ENCODE results near the gene TSPAN14. TPM values are rescaled to one million over a fixed set of nuclear protein-coding genes. Genes with fewer than 3 reads are reported as not detected.
A peak's percentile ranks its signal among the peaks of the same experiment; 100 is the strongest.

TSPAN14 gene
- total RNA-seq, 3 donors from 2014 or later (not counting 1 experiment from before 2014, with no cell fraction given) = 126 to 180 (median 173) TPM

DNA sequence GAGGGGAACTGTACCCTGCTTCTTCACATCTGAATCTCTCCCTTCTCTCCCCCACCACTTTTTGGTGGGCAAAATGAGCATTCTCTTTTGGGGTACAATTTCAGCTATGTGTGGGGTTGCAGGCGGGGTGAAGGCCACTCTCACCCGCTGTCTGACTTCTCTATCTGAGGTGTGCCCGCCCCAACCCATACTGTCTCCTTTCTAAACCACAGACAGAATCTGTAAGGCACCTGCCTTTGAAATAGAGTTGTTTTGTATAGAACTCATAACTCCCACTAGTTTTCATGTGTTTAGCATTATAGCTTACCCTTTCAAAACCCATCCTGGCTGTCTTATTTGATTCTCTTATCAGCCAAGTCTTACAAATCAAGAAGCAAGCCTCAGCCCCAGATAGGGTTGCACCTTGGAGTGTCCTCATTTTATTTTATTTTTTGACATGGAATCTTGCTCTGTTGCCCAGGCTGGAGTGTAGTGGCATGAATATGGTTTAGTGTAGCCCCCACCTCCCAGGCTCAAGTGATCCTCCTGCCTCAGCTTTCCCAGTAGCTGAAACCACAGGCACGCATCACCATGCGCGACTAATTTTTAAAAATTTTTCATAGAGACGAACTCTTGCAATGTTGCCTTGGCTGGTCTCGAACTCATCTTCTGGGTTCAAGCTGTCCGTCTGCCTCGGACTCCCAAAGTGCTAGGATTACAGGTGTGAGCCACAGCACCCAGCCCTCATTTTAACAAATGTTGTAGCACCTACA, 11.9 kb downstream of the TSPAN14 start:
- TF ChIP-seq, protein P1, sequence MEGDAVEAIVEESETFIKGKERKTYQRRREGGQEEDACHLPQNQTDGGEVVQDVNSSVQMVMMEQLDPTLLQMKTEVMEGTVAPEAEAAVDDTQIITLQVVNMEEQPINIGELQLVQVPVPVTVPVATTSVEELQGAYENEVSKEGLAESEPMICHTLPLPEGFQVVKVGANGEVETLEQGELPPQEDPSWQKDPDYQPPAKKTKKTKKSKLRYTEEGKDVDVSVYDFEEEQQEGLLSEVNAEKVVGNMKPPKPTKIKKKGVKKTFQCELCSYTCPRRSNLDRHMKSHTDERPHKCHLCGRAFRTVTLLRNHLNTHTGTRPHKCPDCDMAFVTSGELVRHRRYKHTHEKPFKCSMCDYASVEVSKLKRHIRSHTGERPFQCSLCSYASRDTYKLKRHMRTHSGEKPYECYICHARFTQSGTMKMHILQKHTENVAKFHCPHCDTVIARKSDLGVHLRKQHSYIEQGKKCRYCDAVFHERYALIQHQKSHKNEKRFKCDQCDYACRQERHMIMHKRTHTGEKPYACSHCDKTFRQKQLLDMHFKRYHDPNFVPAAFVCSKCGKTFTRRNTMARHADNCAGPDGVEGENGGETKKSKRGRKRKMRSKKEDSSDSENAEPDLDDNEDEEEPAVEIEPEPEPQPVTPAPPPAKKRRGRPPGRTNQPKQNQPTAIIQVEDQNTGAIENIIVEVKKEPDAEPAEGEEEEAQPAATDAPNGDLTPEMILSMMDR (IDR thresholded peaks at IDR 0.05) = no peak
- H3K9me3 Mint-ChIP-seq = no peaks in the 10 kb centered on the region
- Histone ChIP-seq H3K27ac (ENCODE audit: low read length) (peak overlapping the region; percentile 62), H3K4me1 (ENCODE audit: control insufficient read depth, insufficient read depth, low read length) (peaks cover 99% of the 10 kb centered on the region), H3K36me3 (ENCODE audit: control insufficient read depth, insufficient read depth, low read length) (peaks cover 13% of the 10 kb centered on the region), H3K9me3 (ENCODE audit: control insufficient read depth, insufficient read depth, low read length) (no peaks in the 10 kb centered on the region), H3K27me3 (ENCODE audit: control insufficient read depth, insufficient read depth, low read length) (no peaks in the 10 kb centered on the region), H3K4me3 (ENCODE audit: low read length) (no peak overlapping the region)
- intact Hi-C loops (cut with micrococcal nuclease) = loop anchor here (2.0 kb wide), 1 partner anchor 15 kb away; no protein-coding TSS in a partner anchor
- H3K27ac Mint-ChIP-seq = peak overlapping the region; percentile 91 to 92
- no peaks in the 10 kb centered on the region for H3K27me3 Mint-ChIP-seq (ENCODE audit: low read depth in 2 of 2)
- 52% methylated on average over 7 of the region's 10 CpGs for WGBS (ENCODE audit: insufficient coverage)
- DNase-seq (peak in 1 of 2 donors; percentile 80), ATAC-seq (peak; percentile 22 to 60 (median 58))
- H3K36me3 Mint-ChIP-seq = no peaks in the 10 kb centered on the region
- H3K4me1 Mint-ChIP-seq = peaks cover 98 to 99% of the 10 kb centered on the region in 2 donors
- peak overlapping the region; percentile 89 for H3K4me3 Mint-ChIP-seq

DNA sequence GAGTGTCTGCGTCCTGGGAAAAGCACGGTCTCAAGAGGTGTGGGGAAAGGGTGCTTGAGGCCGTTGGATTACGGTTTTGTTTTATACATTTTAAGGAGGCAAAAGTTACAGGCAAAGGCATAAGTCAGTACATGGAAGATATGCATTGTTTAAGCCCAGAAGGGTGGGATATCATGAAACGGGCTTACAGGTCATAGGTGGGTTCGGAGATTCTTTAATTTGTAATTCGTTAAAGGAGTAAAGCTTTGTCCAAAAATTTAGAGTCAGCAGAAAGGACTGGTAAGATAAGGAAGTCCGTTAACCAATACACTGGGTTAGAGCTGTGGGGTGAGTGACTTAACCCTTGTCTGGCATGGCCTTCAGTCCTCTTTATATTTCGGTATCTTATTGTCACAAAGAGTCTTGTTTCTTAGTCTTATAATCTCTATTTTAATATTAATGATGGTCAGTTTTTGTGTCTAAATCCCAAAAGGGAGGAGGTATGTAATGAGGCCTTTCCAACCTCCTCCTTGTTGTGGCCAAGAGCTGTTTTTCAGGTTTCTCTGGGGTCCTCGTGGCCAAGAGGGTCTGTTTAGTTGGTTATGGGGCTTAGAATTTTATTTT, 12.7 kb downstream of the TSPAN14 start:
- Histone ChIP-seq H3K36me3 (ENCODE audit: control insufficient read depth, insufficient read depth, low read length) (peaks cover 16% of the 10 kb centered on the region), H3K4me3 (ENCODE audit: low read length) (no peak overlapping the region), H3K9me3 (ENCODE audit: control insufficient read depth, insufficient read depth, low read length) (no peaks in the 10 kb centered on the region), H3K4me1 (ENCODE audit: control insufficient read depth, insufficient read depth, low read length) (peaks cover 99% of the 10 kb centered on the region), H3K27me3 (ENCODE audit: control insufficient read depth, insufficient read depth, low read length) (no peaks in the 10 kb centered on the region), H3K27ac (ENCODE audit: low read length) (peak overlapping the region; percentile 53)
- Mint-ChIP-seq H3K4me1 (peaks cover 98 to 99% of the 10 kb centered on the region in 2 donors), H3K36me3 (no peaks in the 10 kb centered on the region), H3K27ac (peak overlapping the region; percentile 91 to 92), H3K27me3 (ENCODE audit: low read depth in 2 of 2) (no peaks in the 10 kb centered on the region), H3K4me3 (peak overlapping the region; percentile 89), H3K9me3 (no peaks in the 10 kb centered on the region)
- intact Hi-C loops (cut with micrococcal nuclease) = no loop called here
- DNase-seq (no peak), ATAC-seq (no peak)
- TF ChIP-seq, protein P1 (IDR thresholded peaks at IDR 0.05) = no peak
- WGBS (ENCODE audit: insufficient coverage) = 69% methylated on average over 10 of the region's 10 CpGs

DNA sequence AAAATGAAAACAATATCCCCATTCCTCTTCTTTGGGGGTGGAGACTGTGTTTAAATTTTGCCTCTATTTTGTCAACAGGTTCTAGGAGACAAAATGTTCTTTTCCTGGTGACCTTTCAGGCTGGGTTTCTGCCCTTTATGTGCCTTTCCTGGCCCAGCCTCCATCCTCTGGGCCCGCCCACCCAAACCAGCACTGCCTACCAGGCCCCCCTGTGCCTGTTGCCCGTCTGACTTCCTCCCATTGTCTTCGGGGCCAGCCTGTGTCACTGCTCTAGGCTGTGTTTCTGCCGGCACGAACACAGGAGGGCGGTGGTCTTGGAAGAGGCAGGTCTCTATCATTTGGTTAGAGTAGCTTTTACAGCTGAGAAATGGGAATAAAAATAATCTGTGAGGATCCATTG, 13.9 kb downstream of the TSPAN14 start:
- DNase-seq (peak; percentile 45 to 78), ATAC-seq (peak; percentile 63 to 67 (median 67))
- H3K36me3 Mint-ChIP-seq = no peaks in the 10 kb centered on the region
- Histone ChIP-seq H3K4me1 (ENCODE audit: control insufficient read depth, insufficient read depth, low read length) (peaks cover 97% of the 10 kb centered on the region), H3K4me3 (ENCODE audit: low read length) (no peak overlapping the region), H3K9me3 (ENCODE audit: control insufficient read depth, insufficient read depth, low read length) (no peaks in the 10 kb centered on the region), H3K27ac (ENCODE audit: low read length) (peak overlapping the region; percentile 53), H3K36me3 (ENCODE audit: control insufficient read depth, insufficient read depth, low read length) (peaks cover 17% of the 10 kb centered on the region), H3K27me3 (ENCODE audit: control insufficient read depth, insufficient read depth, low read length) (no peaks in the 10 kb centered on the region)
- peak overlapping the region; percentile 91 to 92 for H3K27ac Mint-ChIP-seq
- TF ChIP-seq, protein P1 (IDR thresholded peaks at IDR 0.05) = no peak
- WGBS (ENCODE audit: insufficient coverage) = 7% methylated on average over 6 of the region's 6 CpGs
- intact Hi-C loops (cut with micrococcal nuclease) = no loop called here
- H3K4me1 Mint-ChIP-seq = peaks cover 97 to 99% of the 10 kb centered on the region in 2 donors
- H3K27me3 Mint-ChIP-seq (ENCODE audit: low read depth in 2 of 2) = no peaks in the 10 kb centered on the region
- peak overlapping the region; percentile 89 for H3K4me3 Mint-ChIP-seq
- H3K9me3 Mint-ChIP-seq = no peaks in the 10 kb centered on the region
